Lower leg skin (tissue), 4 donors: ENCODE measurements around the gene VANGL2. TPM values are rescaled to one million over a fixed set of nuclear protein-coding genes. Genes with fewer than 3 reads are reported as not detected.
A peak's percentile ranks its signal among the peaks of the same experiment; 100 is the strongest.

Source experiments
- DNase-seq, 2 donors: peaks; one replicate each; pipeline ENCODE4 v3.0.0-alpha.2; 2019; ENCODE audit warnings: low spot score in 2 of 2
- H3K4me3 ChIP-seq: fragments of 200-600 bp; sonication (generic); 2 replicates; pipeline ENCODE4 v1.5.1; 2017; ENCODE audit warnings: mild to moderate bottlenecking, low read depth; ENCODE audit not compliant: poor library complexity, severe bottlenecking
- POLR2A ChIP-seq, 2 donors: fragments of 450-650 bp; IDR thresholded peaks; one replicate each; pipeline ENCODE4 v1.6.1; 2016 to 2017; ENCODE audit warnings: antibody characterized with exemption in 2 of 2, mild to moderate bottlenecking in 1 of 2, moderate library complexity in 1 of 2
- WGBS, 2 donors: methylation state at CpG; one replicate each; pipeline ENCODE4 v1.1.5; 2018; 5-methylcytosine and 5-hydroxymethylcytosine counted together
- intact Hi-C: fragments of 100-400 bp; cut with DNase I; formaldehyde crosslinking; loops from one replicate; pipeline ENCODE4 v1.15.0; 2023; ENCODE audit warnings: low total_unique reads
- total RNA-seq, 4 donors: library from RNA; depleted of rRNA; stranded (reverse); fragments of >200 nt; gene quantifications; one replicate each; pipeline ENCODE4 v1.1.0, GENCODE V29; 2016
- TF ChIP-seq, protein P1 (sequence below), 3 donors: fragments of 450-650 bp; IDR thresholded peaks; one replicate each; pipeline ENCODE4 v1.5.1; 2016; ENCODE audit warnings: antibody characterized with exemption in 3 of 3, mild to moderate bottlenecking in 3 of 3, moderate library complexity in 2 of 3

Gene VANGL2
- total RNA-seq, 4 donors from 2014 or later = 18.7 to 27.3 (median 24.4) TPM

- WGBS, 2 donors = 69 to 85% methylated on average over 4 of the region's 4 CpGs
- TF ChIP-seq POLR2A (IDR thresholded peaks at IDR 0.05) = no peak
- TF ChIP-seq, protein P1, sequence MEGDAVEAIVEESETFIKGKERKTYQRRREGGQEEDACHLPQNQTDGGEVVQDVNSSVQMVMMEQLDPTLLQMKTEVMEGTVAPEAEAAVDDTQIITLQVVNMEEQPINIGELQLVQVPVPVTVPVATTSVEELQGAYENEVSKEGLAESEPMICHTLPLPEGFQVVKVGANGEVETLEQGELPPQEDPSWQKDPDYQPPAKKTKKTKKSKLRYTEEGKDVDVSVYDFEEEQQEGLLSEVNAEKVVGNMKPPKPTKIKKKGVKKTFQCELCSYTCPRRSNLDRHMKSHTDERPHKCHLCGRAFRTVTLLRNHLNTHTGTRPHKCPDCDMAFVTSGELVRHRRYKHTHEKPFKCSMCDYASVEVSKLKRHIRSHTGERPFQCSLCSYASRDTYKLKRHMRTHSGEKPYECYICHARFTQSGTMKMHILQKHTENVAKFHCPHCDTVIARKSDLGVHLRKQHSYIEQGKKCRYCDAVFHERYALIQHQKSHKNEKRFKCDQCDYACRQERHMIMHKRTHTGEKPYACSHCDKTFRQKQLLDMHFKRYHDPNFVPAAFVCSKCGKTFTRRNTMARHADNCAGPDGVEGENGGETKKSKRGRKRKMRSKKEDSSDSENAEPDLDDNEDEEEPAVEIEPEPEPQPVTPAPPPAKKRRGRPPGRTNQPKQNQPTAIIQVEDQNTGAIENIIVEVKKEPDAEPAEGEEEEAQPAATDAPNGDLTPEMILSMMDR (IDR thresholded peaks at IDR 0.05) = no peak
Measured at GRCh38 chr1:160361814-160362167, 38.6 kb upstream of the VANGL2 start.

DNA sequence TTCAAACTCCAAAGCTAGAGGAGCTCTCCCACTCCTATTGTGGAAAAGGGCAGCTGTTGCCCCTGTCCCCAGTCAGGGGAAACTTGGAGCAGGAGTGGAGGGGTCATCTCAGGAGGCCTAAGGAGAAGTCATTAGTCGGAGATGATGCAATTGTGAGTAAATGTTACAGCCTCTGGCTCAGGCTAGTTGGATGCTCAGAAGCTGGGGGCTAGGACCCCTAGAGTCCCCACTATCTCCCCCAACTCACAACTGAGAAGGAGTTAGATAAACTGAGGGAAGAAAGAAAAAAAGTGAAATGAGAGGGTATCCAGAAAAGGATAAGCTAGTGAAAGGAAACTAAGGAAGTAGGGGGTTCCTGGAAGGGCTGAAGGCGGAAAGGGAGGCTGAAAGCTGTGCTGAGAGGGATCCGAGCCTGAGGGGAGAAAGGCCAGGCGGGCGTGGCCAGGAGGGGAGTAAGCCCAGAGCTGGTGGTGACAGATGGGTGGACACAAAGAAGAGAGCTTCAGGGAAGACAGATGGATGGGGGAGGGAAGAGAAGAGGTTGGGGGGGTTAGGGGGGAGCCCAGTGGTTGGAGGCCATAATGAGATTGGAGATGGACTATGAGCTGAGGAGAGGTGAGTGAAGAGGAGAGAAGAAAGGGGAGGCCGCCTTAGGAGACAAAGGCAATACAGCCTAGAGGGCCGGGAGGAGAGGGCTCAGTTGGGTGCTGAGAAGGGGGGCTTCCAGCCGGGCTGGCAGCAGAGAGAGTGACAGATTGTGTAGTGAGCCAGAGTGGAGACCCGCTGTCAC lies 38.0 kb upstream of the VANGL2 start:
- intact Hi-C loops = no loop called here
- DNase-seq = peak in 1 of 2 donors; percentile 53
- H3K4me3 ChIP-seq = no peak overlapping the region
- 82 to 83% methylated on average over 9 of the region's 9 CpGs for WGBS, 2 donors
- TF ChIP-seq, protein P1 (IDR thresholded peaks at IDR 0.05) = no peak
- no peak for TF ChIP-seq POLR2A (IDR thresholded peaks at IDR 0.05)

More at GRCh38 chr1:160361814-160362167, 38.6 kb upstream of the VANGL2 start:
- no peak overlapping the region for H3K4me3 ChIP-seq
- intact Hi-C loops = no loop called here
- DNase-seq = no peak

DNA sequence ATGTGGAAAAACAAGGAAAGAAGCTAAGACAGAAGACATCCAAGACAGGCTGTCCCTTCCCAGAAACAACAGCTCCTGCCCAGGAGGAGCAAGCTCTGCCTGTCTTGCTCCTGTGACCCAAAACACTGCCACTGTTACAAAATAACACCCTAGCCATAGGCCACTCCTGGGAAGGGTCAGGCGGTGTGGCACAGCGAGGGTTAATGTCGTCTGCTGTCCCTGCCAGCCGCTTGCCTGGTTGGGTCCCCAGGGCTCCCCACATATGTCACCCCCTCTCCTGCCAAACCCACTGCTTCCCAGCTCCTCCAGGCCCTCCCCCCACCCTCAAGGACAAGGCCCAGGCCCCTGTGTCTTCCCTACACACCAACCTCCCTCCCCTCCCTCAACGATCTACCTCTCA lies 37.4 kb upstream of the VANGL2 start:
- TF ChIP-seq POLR2A (IDR thresholded peaks at IDR 0.05) = no peak
- TF ChIP-seq, protein P1 (IDR thresholded peaks at IDR 0.05) = no peak
- intact Hi-C loops = no loop called here
- WGBS, 2 donors = 59 to 61% methylated on average over 5 of the region's 5 CpGs
- peak in 1 of 2 donors; percentile 72 for DNase-seq
- no peak overlapping the region for H3K4me3 ChIP-seq

DNA sequence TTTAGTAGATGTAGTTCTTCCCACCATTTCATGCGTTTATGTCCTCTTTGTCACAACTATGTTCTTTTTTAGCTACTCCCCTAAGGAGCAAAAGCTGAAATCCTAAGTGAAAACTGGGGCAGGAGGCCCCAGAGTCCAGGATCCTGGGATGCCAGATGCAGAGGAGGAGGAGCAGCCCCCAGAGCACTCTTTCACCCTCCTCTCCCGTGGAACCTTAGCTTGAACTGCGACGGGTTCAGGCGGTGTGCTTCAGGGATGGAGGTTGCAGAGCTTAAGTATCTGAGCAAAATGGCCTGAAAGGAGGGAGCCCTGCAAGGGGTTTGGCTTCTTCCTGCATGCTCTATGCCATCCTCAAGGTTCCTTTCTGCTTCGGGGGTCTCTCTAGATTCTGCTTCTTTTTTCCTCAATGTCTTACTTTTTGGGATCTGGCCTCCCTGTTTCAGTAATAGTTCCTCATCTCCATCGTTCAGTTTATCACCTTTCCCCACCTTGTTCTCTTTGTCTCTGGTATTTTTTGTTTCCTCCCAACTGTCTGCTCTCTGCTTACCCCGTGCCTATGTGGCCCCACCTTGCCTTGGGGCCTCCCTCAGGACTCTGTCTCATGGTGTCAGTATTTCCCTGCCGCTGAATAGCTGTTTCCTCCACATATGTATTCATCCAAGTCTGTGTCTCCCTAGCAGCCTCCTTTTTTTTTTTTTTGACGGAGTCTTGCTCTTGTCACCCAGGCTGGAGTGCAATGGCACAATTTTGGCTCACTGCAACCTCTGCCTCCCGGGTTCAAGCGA lies 36.2 kb upstream of the VANGL2 start:
- TF ChIP-seq POLR2A (IDR thresholded peaks at IDR 0.05) = no peak
- TF ChIP-seq, protein P1 (IDR thresholded peaks at IDR 0.05) = no peak
- intact Hi-C loops = no loop called here

GRCh38 chr1:160365325-160365724 lies 35.0 kb upstream of the VANGL2 start:
- H3K4me3 ChIP-seq = no peak overlapping the region
- DNase-seq = peak in 1 of 2 donors; percentile 57
- 82 to 86% methylated on average over 1 of the region's 1 CpG for WGBS, 2 donors
- intact Hi-C loops = no loop called here
- TF ChIP-seq POLR2A (IDR thresholded peaks at IDR 0.05) = no peak
- TF ChIP-seq, protein P1 (IDR thresholded peaks at IDR 0.05) = no peak

More for the DNA sequence above, 36.2 kb upstream of the VANGL2 start:
- peak in 1 of 2 donors; percentile 49 for DNase-seq
- WGBS, 2 donors = 60 to 68% methylated on average over 12 of the region's 12 CpGs
- H3K4me3 ChIP-seq = no peak overlapping the region
